Measurements from ENCODE around the gene HOXB5. TPM values are rescaled to one million over a fixed set of nuclear protein-coding genes. Genes with fewer than 3 reads are reported as not detected.

Gene HOXB5
- total RNA-seq, 2 experiments from 2014 or later, result not detected

DNA sequence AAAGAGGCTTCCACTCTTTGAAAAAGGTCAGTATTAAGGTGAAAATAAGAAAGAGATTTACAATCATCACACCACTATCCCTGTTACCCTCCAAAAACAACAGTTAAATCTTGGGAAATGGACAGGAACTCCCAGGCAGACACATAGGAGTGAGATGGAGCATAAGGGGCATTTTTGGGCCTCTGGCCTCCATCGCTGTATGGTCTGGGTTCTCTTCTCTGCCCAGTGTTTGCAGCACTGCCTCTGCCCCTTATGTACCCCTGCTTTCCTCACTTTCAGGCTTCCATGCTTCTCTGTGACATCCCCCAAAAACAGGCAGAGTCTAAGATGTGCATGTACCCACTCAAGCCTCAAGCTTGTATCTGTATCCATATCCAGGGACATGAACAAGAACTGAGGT lies 48.0 kb downstream of the HOXB5 start:
- Histone ChIP-seq H3K27me3 (ENCODE audit: control insufficient read depth in 1 of 2, insufficient read depth in 2 of 2, low read length in 2 of 2) (no peaks in the 10 kb centered on the region), H3K27ac (ENCODE audit: low read depth in 1 of 2, low read length in 2 of 2) (peak overlapping the region in 1 of 2 donors; percentile 77)
- H3K4me1 Mint-ChIP-seq (ENCODE audit: low read depth), result peaks cover 53% of the 10 kb centered on the region

DNA sequence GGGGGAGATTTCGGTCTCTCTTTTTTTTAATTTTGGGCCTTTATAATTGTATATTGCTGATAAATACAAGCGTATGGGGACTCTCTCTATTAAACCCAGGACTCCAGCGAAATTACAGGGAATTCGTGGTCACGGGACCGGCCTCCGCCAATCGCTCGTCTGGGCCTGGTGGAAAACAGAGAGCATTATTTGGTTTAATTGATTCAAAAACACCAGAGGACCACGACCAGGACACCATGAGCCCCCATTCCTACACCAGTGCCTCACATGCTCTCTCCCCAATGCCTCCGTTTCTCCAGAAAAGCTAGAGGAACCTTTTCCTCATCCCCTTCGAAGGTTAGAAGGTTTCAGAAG lies 48.6 kb downstream of the HOXB5 start, which contains the start of gene HOXB2:
HOXB2 (minus strand) TSS at position 88 of the 354 bp plus-strand sequence. CDS start 198 bp downstream, outside the sequence.
- Histone ChIP-seq H3K27me3 (ENCODE audit: control insufficient read depth in 1 of 2, insufficient read depth in 2 of 2, low read length in 2 of 2) (no peaks in the 10 kb centered on the region), H3K36me3 (ENCODE audit: insufficient read depth, low read length) (no peaks in the 10 kb centered on the region), H3K4me1 (ENCODE audit: insufficient read depth, low read length) (peaks cover 70% of the 10 kb centered on the region), H3K9me3 (ENCODE audit: control insufficient read depth in 1 of 2, insufficient read depth in 1 of 2, low read length in 2 of 2) (no peaks in the 10 kb centered on the region), H3K27ac (ENCODE audit: low read depth in 1 of 2, low read length in 2 of 2) (peak within 1 kb of the TSS; percentile 71 to 77), H3K4me3 (ENCODE audit: low read length) (peak within 1 kb of the TSS; percentile 88)
- Mint-ChIP-seq H3K36me3 (ENCODE audit: low read depth) (no peaks in the 10 kb centered on the region), H3K4me1 (ENCODE audit: low read depth) (peaks cover 56% of the 10 kb centered on the region), H3K9me3 (no peaks in the 10 kb centered on the region), H3K27ac (peak within 1 kb of the TSS; percentile 80), H3K27me3 (peaks cover 68% of the 10 kb centered on the region), H3K4me3 (peak within 1 kb of the TSS; percentile 91)
- DNase-seq (no peak), ATAC-seq (ENCODE audit: poor library complexity) (no peak)
- ChIA-PET POLR2A (no interaction called here), CTCF (no interaction called here)
- intact Hi-C loops (cut with DNase I, micrococcal nuclease), result no loop called here
- no peak for TF ChIP-seq CTCF (IDR thresholded peaks at IDR 0.05)

More for the DNA sequence above, 48.0 kb downstream of the HOXB5 start:
- Mint-ChIP-seq H3K4me3 (peak overlapping the region; percentile 91), H3K27me3 (peaks cover 63% of the 10 kb centered on the region), H3K9me3 (no peaks in the 10 kb centered on the region), H3K36me3 (ENCODE audit: low read depth) (no peaks in the 10 kb centered on the region), H3K27ac (no peak overlapping the region)
- Histone ChIP-seq H3K4me1 (ENCODE audit: insufficient read depth, low read length) (peaks cover 67% of the 10 kb centered on the region), H3K4me3 (ENCODE audit: low read length) (peak overlapping the region; percentile 88), H3K9me3 (ENCODE audit: control insufficient read depth in 1 of 2, insufficient read depth in 1 of 2, low read length in 2 of 2) (no peaks in the 10 kb centered on the region), H3K36me3 (ENCODE audit: insufficient read depth, low read length) (no peaks in the 10 kb centered on the region)
- no peak for TF ChIP-seq CTCF (IDR thresholded peaks at IDR 0.05)
- POLR2A ChIA-PET, result no interaction called here
- intact Hi-C loops (cut with DNase I, micrococcal nuclease), result no loop called here
- CTCF ChIA-PET, result no interaction called here
- no peak for ATAC-seq (ENCODE audit: poor library complexity)
- DNase-seq, result no peak

- Mint-ChIP-seq H3K4me3 (peak overlapping the region; percentile 91), H3K9me3 (no peaks in the 10 kb centered on the region), H3K27ac (peak overlapping the region; percentile 80), H3K27me3 (peaks cover 72% of the 10 kb centered on the region), H3K36me3 (ENCODE audit: low read depth) (no peaks in the 10 kb centered on the region), H3K4me1 (ENCODE audit: low read depth) (peaks cover 59% of the 10 kb centered on the region)
- intact Hi-C loops (cut with DNase I, micrococcal nuclease), result loop anchor here in 1 of 2 experiments (5.0 kb wide), 1 partner anchor 52 kb away; no protein-coding TSS in a partner anchor
- TF ChIP-seq CTCF (IDR thresholded peaks at IDR 0.05), result no peak
- POLR2A ChIA-PET, result interaction anchor here (0.6 kb wide), 1 partner anchor 39 kb away, joined by 3 read pairs; no protein-coding TSS in a partner anchor
- H3K4me1 ChIP-seq (ENCODE audit: insufficient read depth, low read length), result peaks cover 73% of the 10 kb centered on the region
- no peaks in the 10 kb centered on the region for H3K9me3 ChIP-seq (ENCODE audit: control insufficient read depth in 1 of 2, insufficient read depth in 1 of 2, low read length in 2 of 2)
- H3K36me3 ChIP-seq (ENCODE audit: insufficient read depth, low read length), result no peaks in the 10 kb centered on the region
- peak overlapping the region; percentile 88 for H3K4me3 ChIP-seq (ENCODE audit: low read length)
- DNase-seq, result peak in 11 of 14 experiments; percentile 20 to 68 (median 44)
- H3K27me3 ChIP-seq (ENCODE audit: control insufficient read depth in 1 of 2, insufficient read depth in 2 of 2, low read length in 2 of 2), result no peaks in the 10 kb centered on the region
- ATAC-seq (ENCODE audit: poor library complexity), result no peak
- peak overlapping the region; percentile 71 to 77 for H3K27ac ChIP-seq (ENCODE audit: low read depth in 1 of 2, low read length in 2 of 2)
- CTCF ChIA-PET, result no interaction called here
These were observed 49.1 kb downstream of the HOXB5 start for GRCh38 chr17:48544349-48545021.

Measured in CD4-positive, alpha-beta T cell (primary cell).